Measurements from ENCODE around the gene CREB3L2.

The CREB3L2 gene

DNA sequence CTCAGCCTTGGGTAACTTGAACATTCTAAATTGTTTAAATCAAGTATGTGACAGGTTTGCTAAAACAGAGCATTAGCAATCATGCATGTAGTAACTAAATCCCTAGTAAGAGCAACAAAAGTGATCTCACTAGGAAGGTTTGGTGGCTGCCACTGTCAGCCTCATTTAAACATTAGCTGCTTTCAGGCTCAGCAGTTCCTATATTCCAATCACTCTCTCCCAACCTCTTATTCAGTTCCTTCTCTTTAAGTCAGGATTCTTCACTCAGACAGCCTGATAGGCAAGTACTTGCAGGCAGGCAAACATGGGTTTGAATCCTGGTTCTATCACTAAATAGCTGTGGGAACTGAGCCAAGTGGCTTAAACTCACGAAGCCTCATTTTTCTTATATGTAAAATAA lies 3.6 kb downstream of the CREB3L2 start:
- H3K4me3 ChIP-seq (ENCODE audit: low read depth, low read length) = no peak overlapping the region

DNA sequence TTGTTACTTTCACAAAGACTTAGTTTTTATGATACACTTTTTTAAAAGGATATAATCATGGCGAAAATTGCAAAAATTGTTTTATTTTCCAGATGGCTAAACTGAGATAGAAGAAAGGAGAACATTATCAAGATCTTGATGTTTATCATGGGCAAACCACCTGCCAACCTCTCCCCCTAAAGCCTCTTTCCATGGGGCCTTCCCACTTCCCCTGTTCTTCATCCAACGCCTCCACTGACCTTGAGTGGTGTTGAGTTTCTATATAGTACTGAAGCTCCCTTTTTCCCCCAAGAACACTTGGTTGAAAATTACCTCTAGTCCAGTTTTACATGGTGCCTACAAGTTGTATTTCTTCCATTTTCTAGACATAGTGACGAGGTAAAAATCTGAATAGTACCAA lies 5.0 kb downstream of the CREB3L2 start:
- TF ChIP-seq, protein P1, sequence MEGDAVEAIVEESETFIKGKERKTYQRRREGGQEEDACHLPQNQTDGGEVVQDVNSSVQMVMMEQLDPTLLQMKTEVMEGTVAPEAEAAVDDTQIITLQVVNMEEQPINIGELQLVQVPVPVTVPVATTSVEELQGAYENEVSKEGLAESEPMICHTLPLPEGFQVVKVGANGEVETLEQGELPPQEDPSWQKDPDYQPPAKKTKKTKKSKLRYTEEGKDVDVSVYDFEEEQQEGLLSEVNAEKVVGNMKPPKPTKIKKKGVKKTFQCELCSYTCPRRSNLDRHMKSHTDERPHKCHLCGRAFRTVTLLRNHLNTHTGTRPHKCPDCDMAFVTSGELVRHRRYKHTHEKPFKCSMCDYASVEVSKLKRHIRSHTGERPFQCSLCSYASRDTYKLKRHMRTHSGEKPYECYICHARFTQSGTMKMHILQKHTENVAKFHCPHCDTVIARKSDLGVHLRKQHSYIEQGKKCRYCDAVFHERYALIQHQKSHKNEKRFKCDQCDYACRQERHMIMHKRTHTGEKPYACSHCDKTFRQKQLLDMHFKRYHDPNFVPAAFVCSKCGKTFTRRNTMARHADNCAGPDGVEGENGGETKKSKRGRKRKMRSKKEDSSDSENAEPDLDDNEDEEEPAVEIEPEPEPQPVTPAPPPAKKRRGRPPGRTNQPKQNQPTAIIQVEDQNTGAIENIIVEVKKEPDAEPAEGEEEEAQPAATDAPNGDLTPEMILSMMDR (IDR thresholded peaks at IDR 0.05; ENCODE audit: control insufficient read depth, extremely low read depth, insufficient read depth) = no peak
- H3K4me3 ChIP-seq (ENCODE audit: low read depth, low read length) = no peak overlapping the region
- no peak for DNase-seq (ENCODE audit: low read depth)

More for the DNA sequence above, 3.6 kb downstream of the CREB3L2 start:
- DNase-seq (ENCODE audit: low read depth) = no peak
- TF ChIP-seq, protein P1 (IDR thresholded peaks at IDR 0.05; ENCODE audit: control insufficient read depth, extremely low read depth, insufficient read depth) = no peak

GRCh38 chr7:137996386-137996851 lies 5.5 kb downstream of the CREB3L2 start:
- no peak for DNase-seq (ENCODE audit: low read depth)
- TF ChIP-seq, protein P1 (IDR thresholded peaks at IDR 0.05; ENCODE audit: control insufficient read depth, extremely low read depth, insufficient read depth) = no peak
- no peak overlapping the region for H3K4me3 ChIP-seq (ENCODE audit: low read depth, low read length)

DNA sequence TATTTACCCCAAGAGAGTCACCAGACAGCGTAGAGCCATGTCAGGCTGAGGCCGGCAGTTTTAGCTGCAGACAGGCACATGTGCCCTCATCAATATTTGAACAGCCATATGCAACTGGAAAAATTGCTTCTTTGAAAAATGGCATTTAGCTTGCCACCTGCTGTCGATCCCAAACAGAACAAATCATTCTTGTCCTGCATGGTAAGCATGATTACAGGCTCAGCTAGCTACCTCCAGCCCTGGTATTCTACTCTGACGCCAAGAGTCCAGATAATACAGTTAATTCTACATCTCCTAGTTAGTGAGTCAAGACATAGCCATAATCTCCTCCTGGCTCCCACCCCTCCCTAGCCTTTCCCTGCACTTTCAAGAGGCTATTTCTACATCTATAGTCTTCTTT lies 7.7 kb downstream of the CREB3L2 start:
- TF ChIP-seq, protein P1 (IDR thresholded peaks at IDR 0.05; ENCODE audit: control insufficient read depth, extremely low read depth, insufficient read depth) = no peak
- no peak for DNase-seq (ENCODE audit: low read depth)
- no peak overlapping the region for H3K4me3 ChIP-seq (ENCODE audit: low read depth, low read length)

DNA sequence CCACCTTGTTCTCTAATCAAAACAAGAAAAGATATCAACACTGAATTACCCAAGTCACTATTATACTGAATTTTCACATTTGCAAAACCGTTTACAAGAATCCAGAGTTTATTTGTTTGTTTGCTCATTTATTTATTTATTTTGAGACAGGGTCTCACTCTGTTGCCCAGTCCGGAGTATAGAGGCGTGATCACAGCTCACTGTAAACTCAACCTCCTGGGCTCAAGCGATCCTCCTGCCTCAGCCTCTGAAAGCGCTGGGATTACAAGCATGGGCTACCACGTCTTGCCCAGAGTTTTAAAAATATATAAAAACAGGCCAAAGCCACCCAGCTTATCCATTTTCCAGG lies 8.5 kb downstream of the CREB3L2 start:
- no peak overlapping the region for H3K4me3 ChIP-seq (ENCODE audit: low read depth, low read length)
- TF ChIP-seq, protein P1 (IDR thresholded peaks at IDR 0.05; ENCODE audit: control insufficient read depth, extremely low read depth, insufficient read depth) = no peak
- DNase-seq (ENCODE audit: low read depth) = no peak

DNA sequence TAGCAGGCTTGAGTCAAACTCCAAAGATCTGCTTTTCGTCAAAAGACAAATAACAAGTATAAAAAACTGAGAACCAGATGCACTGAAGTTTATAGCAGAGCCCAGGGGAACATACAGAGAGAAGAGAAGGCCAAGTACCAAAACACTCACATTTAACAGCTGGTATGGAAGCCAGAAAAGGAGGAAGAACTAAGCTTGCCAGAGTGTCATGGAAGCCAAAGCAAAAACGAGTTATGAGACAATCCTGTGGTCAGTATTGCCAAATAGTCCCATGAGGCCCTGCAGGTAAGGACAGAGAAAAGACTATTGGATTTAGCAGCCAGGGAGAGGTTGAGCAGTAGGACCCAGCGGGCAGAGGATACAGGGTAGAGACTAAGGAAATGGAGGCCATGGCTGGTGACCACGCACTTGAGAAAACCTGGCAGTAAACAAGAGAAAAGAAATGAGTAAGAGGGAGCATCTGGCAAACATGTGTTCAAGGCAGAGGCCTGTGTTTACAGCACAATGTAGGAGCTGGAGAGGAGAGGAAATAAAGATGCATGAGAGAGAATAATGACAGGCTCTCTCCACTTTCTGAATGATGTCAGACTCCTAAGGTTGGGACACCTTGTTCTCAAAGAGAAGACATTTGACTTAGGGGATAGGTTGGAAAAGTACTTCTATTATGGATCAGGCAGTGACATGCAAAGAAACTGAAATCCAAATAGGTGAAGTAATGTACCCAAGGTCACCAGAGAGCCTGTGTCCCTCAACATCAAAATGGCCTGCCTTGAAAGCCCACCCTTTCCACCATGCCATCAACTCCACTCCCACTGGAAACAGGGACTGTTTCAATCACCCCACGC lies 9.1 kb downstream of the CREB3L2 start:
- no peak for DNase-seq (ENCODE audit: low read depth)
- H3K4me3 ChIP-seq (ENCODE audit: low read depth, low read length) = no peak overlapping the region
- TF ChIP-seq, protein P1 (IDR thresholded peaks at IDR 0.05; ENCODE audit: control insufficient read depth, extremely low read depth, insufficient read depth) = no peak
